HS-27A (cell line): ENCODE data around the gene PDE6A.
"Not testable (repeated sequence)": the region's sequence is repeated elsewhere in the genome, so short reads cannot be mapped to it uniquely, and the experiment has no call there.

Experiments
- DNase-seq: peaks from one replicate; pipeline ENCODE4 v3.0.0-alpha.2; 2012; ENCODE audit warnings: low read depth, missing footprints

Gene PDE6A

GRCh38 chr5:149894237-149894636 lies 50.4 kb downstream of the PDE6A start:
- no peak for DNase-seq

- no peak for DNase-seq
Observed at GRCh38 chr5:149893403-149893931, 51.1 kb downstream of the PDE6A start.

- DNase-seq, result no peak
Observed at GRCh38 chr5:149892594-149892993, 52.0 kb downstream of the PDE6A start.

- DNase-seq, result no peak
Observed at GRCh38 chr5:149888280-149888679, 56.3 kb downstream of the PDE6A start.

- peak; percentile 58 for DNase-seq
Observed at GRCh38 chr5:149887622-149888183, 56.9 kb downstream of the PDE6A start.

- DNase-seq, result no peak
Observed at GRCh38 chr5:149886692-149887470, 57.7 kb downstream of the PDE6A start.

GRCh38 chr5:149886060-149886459 lies 58.5 kb downstream of the PDE6A start:
- DNase-seq, result no peak

- no peak for DNase-seq
Observed at GRCh38 chr5:149885513-149885912, 59.1 kb downstream of the PDE6A start.

GRCh38 chr5:149883550-149883949 lies 61.0 kb downstream of the PDE6A start:
- DNase-seq, result no peak

GRCh38 chr5:149882633-149883032 lies 62.0 kb downstream of the PDE6A start:
- DNase-seq, result not testable (repeated sequence)

- no peak for DNase-seq
Observed at GRCh38 chr5:149881874-149882273, 62.7 kb downstream of the PDE6A start.

- no peak for DNase-seq
Observed at GRCh38 chr5:149881069-149881622, 63.4 kb downstream of the PDE6A start.

GRCh38 chr5:149879593-149879992 lies 65.0 kb downstream of the PDE6A start:
- DNase-seq, result not testable (repeated sequence)

GRCh38 chr5:149878371-149878770 lies 66.2 kb downstream of the PDE6A start:
- no peak for DNase-seq

GRCh38 chr5:149873896-149874295 lies 70.7 kb downstream of the PDE6A start:
- no peak for DNase-seq

- no peak for DNase-seq
Observed at GRCh38 chr5:149872351-149873040, 72.1 kb downstream of the PDE6A start.

GRCh38 chr5:149871471-149871870 lies 73.1 kb downstream of the PDE6A start:
- no peak for DNase-seq

- DNase-seq, result no peak
Observed at GRCh38 chr5:149870697-149871096, 73.9 kb downstream of the PDE6A start.

- DNase-seq, result no peak
Observed at GRCh38 chr5:149870232-149870631, 74.4 kb downstream of the PDE6A start.

GRCh38 chr5:149869411-149869821 lies 75.2 kb downstream of the PDE6A start:
- DNase-seq, result no peak

- no peak for DNase-seq
Observed at GRCh38 chr5:149865746-149866145, 78.8 kb downstream of the PDE6A start.

GRCh38 chr5:149863830-149864229 lies 80.8 kb downstream of the PDE6A start:
- DNase-seq, result no peak

- no peak for DNase-seq
Observed at GRCh38 chr5:149863176-149863575, 81.4 kb downstream of the PDE6A start.
